A549 (cell line): ENCODE results near the gene APOA1.

Experiments used
- CHD2 ChIP-seq: fragments of 150-350 bp; IDR thresholded peaks from 2 replicates; pipeline ENCODE4 v1.6.1; 2014; ENCODE audit warnings: low read length; ENCODE audit not compliant: partially characterized antibody
- FOSL2 ChIP-seq, 2 experiments: fragments of 450-650 bp in 1 of 2; fragments of >200 bp in 1 of 2; sonication (Bioruptor Twin) in 1 of 2; formaldehyde crosslinking; IDR thresholded peaks; 2 replicates each; pipeline versions ENCODE4 v1.5.0 to v1.6.1; 2016 to 2020; ENCODE audit warnings: mild to moderate bottlenecking in 1 of 2, moderate library complexity in 1 of 2
- JUN ChIP-seq, 2 experiments: fragments of >200 bp; sonication (Bioruptor Twin); formaldehyde crosslinking; IDR thresholded peaks; 2 replicates in 1 of 2; 3 replicates in 1 of 2; pipeline ENCODE4 v1.6.1; 2016 to 2017

GRCh38 chr11:116881143-116881542 lies 43.7 kb upstream of the APOA1 start:
- TF ChIP-seq FOSL2 (IDR thresholded peaks at IDR 0.05) (no peak), FOSL2 (CRISPR knock-in tag; IDR thresholded peaks at IDR 0.05) (no peak), JUN (IDR thresholded peaks at IDR 0.05) (no peak), CHD2 (no peak)
